IMR-90 (cell line): ENCODE results near the gene SLC25A40.

ENCODE experiments used
- NFE2L2 ChIP-seq: fragments of 150-350 bp; IDR thresholded peaks from 2 replicates; pipeline ENCODE4 v1.6.1; 2016; ENCODE audit warnings: low read depth, mild to moderate bottlenecking, low read length
- POLR2A ChIP-seq: IDR thresholded peaks from 2 replicates; pipeline ENCODE4 v1.6.1; 2012; ENCODE audit warnings: mild to moderate bottlenecking, low read depth, low read length
- TF ChIP-seq, protein P1 (sequence below): conservative IDR thresholded peaks from 2 replicates; pipeline ENCODE4 v1.5.1; 2012; ENCODE audit warnings: mild to moderate bottlenecking, low read depth, low read length, improper control_type of control experiment

DNA sequence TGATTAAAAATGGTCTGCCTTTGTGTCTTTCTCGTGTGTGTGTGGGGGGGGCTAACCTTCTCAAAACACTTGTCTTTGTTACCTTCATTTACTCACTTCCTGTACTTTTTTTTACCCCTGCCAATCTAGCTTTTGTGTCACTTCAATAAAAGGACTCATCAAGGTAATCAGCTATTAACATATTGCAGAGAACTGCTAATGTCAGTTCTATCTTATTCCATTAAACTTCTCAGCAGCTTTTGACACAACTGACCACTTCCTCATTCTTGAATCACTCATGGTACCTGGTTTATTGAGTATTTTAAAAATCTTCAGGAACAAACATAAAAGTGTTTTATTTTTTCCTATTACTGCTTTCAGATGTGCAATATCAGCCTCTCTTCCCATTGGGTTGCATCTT, 59.8 kb downstream of the SLC25A40 start:
- TF ChIP-seq, protein P1, sequence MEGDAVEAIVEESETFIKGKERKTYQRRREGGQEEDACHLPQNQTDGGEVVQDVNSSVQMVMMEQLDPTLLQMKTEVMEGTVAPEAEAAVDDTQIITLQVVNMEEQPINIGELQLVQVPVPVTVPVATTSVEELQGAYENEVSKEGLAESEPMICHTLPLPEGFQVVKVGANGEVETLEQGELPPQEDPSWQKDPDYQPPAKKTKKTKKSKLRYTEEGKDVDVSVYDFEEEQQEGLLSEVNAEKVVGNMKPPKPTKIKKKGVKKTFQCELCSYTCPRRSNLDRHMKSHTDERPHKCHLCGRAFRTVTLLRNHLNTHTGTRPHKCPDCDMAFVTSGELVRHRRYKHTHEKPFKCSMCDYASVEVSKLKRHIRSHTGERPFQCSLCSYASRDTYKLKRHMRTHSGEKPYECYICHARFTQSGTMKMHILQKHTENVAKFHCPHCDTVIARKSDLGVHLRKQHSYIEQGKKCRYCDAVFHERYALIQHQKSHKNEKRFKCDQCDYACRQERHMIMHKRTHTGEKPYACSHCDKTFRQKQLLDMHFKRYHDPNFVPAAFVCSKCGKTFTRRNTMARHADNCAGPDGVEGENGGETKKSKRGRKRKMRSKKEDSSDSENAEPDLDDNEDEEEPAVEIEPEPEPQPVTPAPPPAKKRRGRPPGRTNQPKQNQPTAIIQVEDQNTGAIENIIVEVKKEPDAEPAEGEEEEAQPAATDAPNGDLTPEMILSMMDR: no peak
- TF ChIP-seq POLR2A (no peak), NFE2L2 (no peak)
